DND-41 (cell line): ENCODE results near the gene PDE4DIP.
"Not testable (repeated sequence)": the region's sequence is repeated elsewhere in the genome, so short reads cannot be mapped to it uniquely, and the experiment has no call there.

Experiments
- CTCF ChIP-seq: IDR thresholded peaks from 2 replicates; pipeline ENCODE4 v1.5.1; 2012; ENCODE audit warnings: borderline replicate concordance, low read length, moderate library complexity, mild to moderate bottlenecking; ENCODE audit not compliant: poor library complexity, severe bottlenecking; ENCODE audit errors: extremely low read depth
- EZH2 ChIP-seq: IDR thresholded peaks from 3 replicates; pipeline ENCODE4 v1.6.1; 2012; ENCODE audit warnings: borderline replicate concordance, low read depth, mild to moderate bottlenecking, moderate library complexity, low read length, inconsistent platforms; ENCODE audit not compliant: severe bottlenecking

- not testable (repeated sequence) for TF ChIP-seq CTCF, EZH2
Observed at GRCh38 chr1:148927645-148928044, 83.4 kb downstream of the PDE4DIP start.
